HK-2 (cell line): Measurements from ENCODE around the gene KITLG.
"Not testable (repeated sequence)": the region's sequence is repeated elsewhere in the genome, so short reads cannot be mapped to it uniquely, and the experiment has no call there.

ENCODE experiments used
- DNase-seq: peaks from one replicate; pipeline ENCODE4 v3.0.0-alpha.2; 2018; ENCODE audit not compliant: unreplicated experiment

Gene KITLG

DNA sequence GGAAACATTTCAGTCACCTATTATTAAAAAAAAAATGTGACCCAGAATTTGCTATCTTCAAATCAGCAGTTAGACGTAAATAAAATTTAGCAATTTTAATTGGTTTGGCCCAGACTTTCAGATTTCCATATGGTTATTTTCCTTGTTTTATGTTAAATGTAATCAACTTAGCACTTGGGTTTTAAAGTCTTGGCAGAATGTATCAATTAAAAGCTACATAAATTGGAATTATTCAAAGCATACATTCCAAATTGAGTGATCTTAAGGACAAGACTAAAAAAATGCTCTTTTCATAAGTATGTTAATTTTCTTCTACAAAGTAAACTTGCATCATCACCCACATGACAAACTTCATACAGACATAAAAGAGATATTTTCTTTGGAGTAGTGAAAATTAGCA lies 3.4 kb downstream of the KITLG start:
- DNase-seq: no peak

DNA sequence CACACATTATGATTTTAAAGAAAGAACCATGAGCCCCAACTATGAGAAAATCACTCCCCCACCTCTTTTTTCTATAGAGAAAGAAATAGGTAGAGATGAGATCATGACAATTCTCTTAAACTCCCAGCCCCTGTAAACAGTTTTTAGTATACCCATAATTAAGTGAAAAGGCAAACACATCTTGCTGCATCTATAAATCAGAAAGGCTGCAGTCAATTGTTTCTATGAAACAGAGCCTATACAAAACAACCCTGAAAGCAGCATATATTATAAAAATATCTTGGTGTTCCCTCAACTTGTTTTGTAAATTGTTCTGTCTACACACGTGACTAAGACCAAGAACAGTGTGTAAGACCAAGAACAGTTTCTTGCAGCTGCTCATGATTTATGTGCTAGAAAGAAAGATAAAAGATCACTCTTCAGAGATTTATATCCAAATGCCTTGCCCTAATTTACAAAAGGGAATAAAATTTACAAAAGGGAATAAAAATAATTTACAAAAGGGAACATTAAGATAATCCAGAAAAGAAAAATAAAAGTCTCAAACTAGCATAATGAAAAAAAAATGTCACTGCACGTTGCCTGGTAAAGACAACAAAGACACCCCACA lies 4.8 kb downstream of the KITLG start:
- DNase-seq: no peak

DNA sequence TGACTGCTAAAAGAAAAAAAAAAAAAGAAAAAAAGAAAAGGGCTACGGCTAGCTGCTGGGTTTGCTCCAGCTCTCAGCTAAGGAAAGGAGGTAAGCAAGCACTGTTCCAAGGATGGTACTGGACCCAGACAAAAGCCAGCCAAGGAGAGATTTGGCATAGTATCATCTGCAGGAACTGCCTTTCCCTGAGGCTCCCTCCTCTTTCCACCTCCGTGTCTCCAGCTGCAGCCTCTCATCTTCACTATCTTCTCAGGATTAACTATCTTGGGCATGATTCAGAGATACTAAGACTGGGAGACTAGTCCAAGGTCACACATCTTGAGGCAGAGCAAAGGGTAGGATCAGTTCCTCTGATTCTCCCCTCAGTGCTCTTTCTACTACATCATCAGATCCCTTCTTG lies 6.0 kb downstream of the KITLG start:
- DNase-seq: no peak

DNA sequence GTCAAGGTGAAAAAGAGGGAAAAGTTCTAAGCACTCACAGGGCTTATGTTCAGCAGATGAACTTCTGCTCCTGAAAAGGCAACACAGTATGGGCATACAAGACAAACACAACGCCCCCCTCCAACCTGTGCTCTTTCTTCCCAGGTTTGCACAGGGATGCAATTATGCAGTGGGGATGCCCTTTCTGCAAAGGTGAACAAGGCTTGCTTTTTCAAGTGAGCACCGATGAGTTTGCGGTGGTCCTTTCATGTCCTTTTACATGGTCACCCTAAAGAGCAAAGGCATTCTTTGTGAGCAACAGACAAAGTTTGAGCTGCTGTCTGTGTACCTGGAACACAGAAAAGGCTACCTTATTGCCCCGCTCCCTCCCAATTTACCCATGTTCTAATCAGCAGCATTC lies 6.7 kb downstream of the KITLG start:
- DNase-seq: no peak

DNA sequence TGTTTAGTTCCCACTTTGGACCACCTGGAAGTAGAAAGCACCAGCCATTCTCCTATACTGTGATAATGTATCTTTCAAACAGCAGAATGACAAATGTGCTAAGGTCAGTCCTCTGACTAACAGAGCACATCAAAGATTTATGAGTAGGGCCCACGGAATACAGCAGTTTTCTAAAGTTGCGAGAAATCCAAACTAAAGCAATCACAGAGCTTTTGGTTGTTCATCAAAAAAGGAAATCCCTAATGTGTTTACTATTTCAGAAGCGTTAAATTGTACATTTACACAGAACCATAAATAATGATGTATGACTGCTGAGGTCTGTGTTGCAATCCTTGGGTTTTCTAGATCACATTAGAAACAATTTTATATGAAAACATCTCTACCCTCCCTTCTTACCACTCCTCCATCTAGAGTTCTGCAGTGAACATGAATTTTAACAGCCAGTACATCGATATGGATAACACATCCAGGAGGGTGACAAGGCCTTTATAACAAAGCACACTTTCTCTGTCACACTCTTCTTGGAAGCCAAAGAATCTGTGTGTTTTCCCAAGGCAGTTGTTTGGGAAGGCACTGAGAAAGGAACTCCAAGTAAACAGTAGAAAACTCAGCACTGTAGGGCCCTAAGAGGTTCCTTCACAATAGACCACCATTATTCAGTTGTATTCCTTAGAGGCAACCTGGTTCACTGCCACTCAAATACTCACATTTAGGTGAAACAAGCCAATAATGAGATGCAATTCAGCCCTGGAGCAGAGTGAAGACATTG lies 7.3 kb downstream of the KITLG start:
- DNase-seq: no peak

DNA sequence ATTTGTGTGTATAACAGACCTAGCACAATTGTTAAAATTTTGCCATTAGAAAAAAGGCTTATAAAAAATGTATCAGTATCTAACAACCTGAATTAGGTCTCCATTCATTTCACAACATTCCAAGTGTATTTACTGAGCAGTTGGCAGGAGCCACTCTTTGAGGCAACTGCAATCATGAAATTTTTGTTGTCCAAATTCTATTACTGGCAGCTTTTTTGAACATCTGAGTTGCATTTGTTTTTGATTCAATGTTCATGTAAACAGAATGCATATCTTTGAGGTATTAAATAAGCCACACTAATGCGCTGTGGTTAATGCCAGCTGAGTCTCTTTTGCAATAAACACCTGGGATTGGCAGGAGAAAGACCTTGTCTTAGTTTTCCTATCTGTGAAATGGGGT lies 8.7 kb downstream of the KITLG start:
- no peak for DNase-seq

DNA sequence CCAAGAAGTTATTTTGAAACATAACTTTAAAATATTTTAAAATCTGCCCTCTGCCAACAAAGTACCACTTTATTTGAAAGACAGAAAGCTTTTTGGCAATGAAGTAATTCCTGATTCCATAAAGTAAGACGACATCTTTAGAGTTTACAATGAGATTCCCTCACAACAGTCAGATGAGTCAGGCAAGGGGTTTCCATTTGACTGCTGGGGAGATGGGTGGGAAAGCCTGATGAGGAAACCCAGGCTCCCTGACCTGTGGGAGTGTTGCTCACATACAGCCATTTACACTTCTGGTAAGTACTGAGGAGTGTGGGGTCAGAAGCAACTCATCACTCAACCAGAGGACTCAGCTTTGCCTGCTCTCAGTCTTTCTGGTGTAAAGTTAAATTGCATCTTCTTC lies 10.2 kb downstream of the KITLG start:
- no peak for DNase-seq

DNA sequence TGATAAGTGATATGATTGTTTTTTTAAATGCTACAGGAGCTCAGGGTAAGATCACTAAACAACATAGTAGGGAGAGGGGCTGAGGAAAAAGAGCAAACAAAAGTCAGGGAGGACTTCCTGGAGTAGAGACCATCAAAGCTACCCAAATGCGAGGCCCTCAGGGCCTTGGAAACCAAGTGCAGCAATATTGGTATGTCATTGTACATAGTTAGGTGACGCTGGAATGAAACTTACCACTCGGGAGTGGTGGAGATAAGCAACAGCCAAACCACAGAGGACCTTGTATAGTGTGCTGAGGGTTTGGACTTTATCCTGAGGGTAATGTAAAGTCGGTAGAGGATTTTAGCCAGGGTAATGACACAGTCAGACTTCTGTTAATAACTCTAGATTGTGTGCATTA lies 13.8 kb downstream of the KITLG start:
- no peak for DNase-seq

DNA sequence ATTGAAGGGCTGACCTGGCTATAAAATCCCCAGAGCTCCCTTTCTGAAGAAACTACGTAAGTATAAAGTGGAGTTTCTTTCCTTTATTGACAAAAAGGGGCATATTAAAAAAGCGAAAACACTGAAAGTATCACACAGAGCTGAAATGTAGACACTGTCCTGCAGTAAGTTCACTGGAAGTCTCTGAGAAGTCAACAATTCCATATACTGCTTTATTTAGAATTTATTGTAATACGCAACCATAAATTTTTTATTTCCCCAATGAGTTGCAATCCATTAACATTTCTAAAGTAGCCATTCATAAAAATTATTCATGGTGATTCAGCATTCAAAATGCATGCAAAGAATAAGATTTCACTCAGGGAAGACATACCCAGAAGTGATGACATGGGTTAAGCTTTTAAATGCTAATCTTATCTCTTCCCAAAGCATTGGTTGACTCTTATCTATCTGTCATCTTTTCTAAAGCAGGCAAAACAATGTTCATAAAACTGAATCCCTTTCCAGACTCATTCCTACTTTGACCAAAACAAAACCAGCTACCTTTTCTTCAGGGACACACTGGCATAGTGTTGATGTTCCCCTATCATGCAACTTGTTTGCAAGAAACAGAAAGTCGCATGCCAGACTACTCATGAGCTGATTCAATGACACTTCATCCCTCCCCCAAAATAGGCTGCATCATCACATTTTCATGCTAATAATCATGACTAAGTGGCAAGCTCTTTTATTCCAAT lies 17.3 kb downstream of the KITLG start:
- no peak for DNase-seq

DNA sequence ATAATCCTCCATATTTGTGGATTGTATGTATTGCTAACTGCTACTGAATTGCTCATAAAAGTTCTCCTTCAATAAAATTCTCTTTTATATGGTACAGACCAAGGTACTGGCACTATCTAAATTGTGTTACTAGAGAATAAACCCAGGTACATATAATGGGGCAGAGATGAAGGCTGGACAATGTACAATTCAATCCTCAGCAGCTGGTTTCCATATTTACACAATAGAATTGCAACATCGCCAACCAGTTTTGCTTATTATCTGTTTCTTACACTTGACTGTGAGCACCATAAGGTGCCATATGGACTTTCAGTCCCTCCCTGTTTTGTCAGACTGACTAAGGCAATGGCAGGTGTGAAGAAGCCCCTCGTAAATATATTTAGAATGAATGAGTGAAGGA lies 18.1 kb downstream of the KITLG start:
- DNase-seq: no peak

DNA sequence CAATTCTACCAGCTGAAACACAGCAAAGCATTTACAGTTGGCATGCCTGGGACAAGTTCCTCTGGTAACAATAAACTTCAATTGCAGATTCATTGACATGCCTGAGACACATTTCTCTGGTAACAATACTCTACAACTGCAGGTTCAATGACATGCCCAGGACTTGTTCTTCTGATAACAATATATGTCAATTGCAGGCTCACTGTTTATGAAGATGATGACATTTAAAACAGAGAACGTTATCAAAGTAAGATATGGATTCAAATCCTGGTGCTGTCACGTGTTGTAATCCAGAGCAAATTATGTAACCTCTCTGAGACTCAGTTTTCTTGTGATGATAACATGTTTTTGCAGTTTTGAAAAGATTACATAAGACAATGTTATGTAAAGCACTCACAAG lies 20.5 kb downstream of the KITLG start:
- DNase-seq: no peak

DNA sequence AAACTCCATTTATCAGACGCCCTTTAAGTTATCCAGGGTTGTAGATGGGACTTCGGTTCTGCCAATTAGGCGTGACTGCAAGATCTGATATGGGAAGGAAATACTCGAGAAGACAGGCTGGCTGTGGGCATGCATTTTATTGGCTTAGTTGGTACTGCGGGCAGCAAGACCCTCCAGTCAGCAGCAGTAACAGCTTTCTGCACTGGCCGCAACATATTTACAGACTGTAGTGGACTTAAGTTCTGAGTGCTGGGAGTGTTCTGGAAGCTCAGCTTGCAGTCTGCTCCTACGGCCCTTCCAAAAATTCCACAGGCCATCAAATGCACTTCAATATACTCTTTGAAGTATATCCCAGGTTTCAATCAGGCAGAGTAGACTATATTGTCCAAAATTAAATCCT lies 21.1 kb downstream of the KITLG start:
- no peak for DNase-seq

DNA sequence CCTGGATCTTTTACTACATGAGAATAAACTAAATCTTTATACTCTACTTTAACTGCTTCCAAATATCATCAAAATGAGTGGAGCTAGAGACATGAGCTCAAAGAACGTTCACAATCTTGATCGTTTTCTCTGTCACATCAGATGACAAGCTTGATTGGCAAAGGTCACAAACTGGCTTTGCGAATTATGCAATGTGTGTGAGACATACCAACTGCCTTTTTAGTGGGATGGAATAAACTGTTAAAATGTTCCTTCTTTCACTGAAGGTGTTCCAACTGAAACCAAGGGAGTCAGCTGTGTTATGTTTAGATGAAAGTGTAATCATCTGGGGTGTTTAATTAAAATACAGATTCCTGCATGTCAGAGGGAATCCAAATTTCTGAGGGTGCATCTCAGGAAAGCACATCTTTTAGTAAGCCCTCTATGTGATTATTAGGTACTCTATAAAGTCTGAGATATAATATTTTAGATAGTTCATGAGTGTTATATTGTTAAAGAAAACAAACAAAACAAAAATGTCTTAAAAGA lies 21.9 kb downstream of the KITLG start:
- no peak for DNase-seq

DNA sequence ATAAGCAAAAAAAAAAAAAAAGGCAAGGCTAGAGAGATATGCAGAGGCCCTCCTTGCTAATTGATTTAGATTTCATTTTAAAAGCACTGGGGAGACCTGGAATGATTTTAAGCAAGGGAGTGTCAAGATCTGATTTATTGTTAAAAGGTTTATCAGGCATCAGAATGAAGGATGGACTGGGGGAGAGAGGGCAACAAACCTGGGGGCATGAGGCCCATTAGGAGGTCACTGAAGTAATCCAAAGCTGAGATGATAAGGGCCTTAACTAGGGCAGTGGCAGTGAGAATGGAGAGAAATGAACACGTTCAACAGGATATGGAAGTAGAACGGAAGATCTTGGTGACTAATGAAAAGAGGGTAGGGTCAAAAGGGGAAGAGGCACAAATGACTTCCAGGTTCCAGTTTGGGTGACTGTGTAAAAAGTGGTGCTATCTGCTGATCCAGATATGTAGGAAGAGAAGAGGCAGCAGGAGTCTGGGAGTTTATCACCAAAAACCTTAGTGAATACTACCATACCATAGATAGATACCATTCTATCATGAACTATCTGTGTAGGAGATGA lies 24.0 kb downstream of the KITLG start:
- DNase-seq: no peak

DNA sequence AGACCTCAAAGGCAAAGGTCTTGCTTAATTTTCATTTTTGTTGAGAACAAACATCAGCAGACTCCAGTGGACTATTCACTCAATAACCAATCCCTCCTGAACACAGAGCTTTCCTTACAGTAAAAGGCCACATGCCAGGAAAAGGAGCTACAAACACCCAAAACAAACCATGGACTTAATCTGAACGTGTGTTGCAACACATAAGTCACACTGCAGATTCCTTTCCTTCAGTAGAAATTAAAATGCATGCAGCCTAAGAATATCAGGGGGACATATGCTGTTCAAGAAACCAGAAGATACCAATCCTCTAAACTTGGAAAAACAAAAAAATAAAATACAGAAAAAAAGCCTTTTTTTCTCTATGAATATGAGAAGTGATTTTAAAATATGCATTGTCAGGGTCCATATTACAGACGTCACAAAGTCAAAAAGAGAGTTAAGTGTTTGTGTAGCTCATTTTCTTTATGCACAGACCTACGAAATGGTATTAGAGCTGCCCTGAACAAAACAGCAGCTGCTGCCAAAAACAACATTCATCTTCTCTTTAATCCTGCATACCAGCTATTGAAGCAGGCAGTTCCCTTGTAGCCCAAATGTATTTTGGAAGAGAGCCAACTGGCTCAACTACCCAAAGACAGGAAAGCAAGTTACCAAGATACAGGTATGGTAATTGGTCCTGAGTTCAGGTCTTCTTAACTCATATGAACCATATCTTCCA lies 26.2 kb downstream of the KITLG start:
- no peak for DNase-seq

DNA sequence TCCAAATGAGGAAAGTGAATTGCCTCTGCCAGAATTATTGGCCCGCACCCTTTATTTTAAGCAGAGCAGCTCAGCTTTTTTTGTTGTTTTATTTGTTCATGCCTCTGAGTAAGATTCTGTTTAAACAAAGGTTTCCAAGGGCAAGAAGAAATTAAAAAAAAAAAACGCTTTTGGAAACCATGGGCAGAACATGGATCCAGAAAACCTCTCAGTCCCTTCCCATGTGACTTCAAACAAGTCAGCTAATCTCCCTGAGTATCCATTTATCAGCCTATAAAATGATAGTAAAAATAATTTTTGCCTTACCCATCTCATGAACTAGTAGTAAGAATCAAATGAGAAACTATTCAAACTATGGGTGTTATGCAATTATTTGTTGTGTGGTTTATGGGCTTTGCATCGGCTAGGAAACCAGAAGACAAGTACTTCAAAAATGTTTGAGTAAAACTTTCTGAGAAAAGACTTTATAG lies 27.6 kb downstream of the KITLG start:
- DNase-seq: no peak

DNA sequence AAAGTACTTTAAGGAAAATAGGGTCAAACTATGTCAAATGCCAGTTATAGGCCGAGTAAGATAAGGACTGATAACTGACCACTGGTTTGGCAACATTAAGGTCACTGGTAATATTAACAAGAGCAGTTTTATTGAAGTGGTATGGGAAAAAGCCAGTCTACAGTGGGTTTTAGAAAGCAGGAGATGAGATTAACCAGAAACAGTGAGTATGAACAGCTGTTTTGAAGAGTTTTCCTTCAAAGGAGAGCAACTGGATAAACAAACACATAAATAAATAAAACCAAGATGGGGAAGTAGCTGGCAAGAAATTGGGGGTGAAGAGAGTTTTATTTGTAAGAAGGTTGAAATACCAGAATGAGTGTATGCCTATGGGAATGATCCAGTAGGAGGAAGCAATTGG lies 30.3 kb downstream of the KITLG start:
- DNase-seq: no peak

DNA sequence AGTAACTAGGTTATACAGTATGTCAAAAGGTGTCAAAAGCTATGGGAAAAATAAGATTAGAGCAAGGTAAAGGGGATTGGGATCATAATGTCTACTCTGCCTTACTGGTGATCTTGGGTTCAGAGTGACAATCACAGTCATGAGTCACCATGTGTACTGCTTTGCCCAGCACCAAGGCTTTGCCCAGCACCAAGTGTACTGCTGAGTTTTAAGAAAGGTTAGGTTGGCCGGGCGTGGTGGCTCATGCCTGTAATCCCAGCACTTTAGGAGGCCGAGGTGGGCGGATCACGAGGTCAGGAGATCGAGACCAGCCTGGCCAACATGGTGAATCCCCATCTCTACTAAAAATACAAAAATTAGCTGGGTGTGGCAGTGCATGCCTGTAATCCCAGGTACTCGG lies 32.3 kb downstream of the KITLG start:
- DNase-seq: not testable (repeated sequence)

DNA sequence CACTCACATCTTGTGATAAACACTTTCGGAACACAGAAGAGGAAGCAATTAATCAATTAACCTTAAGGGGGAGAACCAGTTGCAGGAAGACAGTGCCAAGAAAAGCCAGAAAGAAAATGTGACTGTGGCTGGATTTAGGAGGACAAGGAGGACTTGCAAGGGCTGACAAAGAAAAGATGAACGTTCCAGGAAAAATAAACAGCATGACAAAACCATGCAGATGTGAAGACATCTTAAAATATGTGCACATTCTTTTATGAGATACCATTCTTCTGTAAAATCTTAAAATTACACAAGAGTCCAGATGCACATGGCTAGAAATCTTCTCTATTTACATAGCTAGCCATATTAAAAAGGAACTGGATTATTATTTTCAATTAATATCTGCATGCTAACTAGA lies 33.4 kb downstream of the KITLG start:
- no peak for DNase-seq

DNA sequence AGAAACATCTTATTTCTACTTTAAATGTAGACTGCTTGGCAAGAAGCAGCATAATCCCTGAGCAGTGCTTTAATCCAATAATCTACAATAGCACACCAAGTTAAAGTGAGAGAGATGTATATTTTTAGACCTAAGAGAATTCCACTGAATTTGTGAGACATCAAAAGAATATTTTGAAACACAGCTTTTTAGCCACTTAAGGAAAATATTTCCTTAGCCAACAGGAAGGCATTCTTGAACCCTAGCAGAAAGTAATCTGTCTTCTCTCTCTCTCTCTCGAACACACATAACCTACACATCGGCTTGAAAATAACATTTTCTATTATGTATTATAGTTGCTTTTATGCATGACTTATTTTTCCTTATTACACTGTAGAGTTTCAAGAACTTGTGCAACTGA lies 34.0 kb downstream of the KITLG start:
- DNase-seq: no peak
